Esophagus squamous epithelium (tissue), 5 donors: ENCODE results near the gene IL17RD. TPM values are rescaled to one million over a fixed set of nuclear protein-coding genes. Genes with fewer than 3 reads are reported as not detected.
"Not testable (repeated sequence)": the region's sequence is repeated elsewhere in the genome, so short reads cannot be mapped to it uniquely, and the experiment has no call there.

Experiments used
- DNase-seq: peaks from one replicate; lab custom pipeline; 2025; lab: John Stamatoyannopoulos, UW
- H3K27ac ChIP-seq, 4 donors: fragments of 200-600 bp; sonication (generic); one replicate each; pipeline ENCODE4 v1.5.1; 2016 to 2019; ENCODE audit warnings: mild to moderate bottlenecking in 1 of 4
- H3K27me3 ChIP-seq, 4 donors: fragments of 200-600 bp; sonication (generic); 1 replicate in 3 of 4; 2 replicates in 1 of 4; pipeline versions ENCODE4 v1.5.1 to v1.6.0; 2017 to 2021; ENCODE audit warnings: antibody characterized with exemption in 1 of 4
- H3K36me3 ChIP-seq, 3 donors: fragments of 200-600 bp; sonication (generic); one replicate each; pipeline ENCODE4 v1.5.1; 2016 to 2019
- H3K4me1 ChIP-seq, 3 donors: fragments of 200-600 bp; sonication (generic); one replicate each; pipeline ENCODE4 v1.5.1; 2017 to 2019
- H3K4me3 ChIP-seq, 4 donors: fragments of 200-600 bp; sonication (generic); 1 replicate in 3 of 4; 2 replicates in 1 of 4; pipeline ENCODE4 v1.5.1; 2016 to 2019; ENCODE audit warnings: mild to moderate bottlenecking in 2 of 4, moderate library complexity in 1 of 4
- H3K9me3 ChIP-seq, 3 donors: fragments of 200-600 bp; sonication (generic); one replicate each; pipeline ENCODE4 v1.5.1; 2016 to 2019
- POLR2A ChIP-seq, 4 donors: fragments of 450-650 bp; IDR thresholded peaks; one replicate each; pipeline ENCODE4 v1.6.1; 2017; ENCODE audit warnings: antibody characterized with exemption in 4 of 4, mild to moderate bottlenecking in 4 of 4, moderate library complexity in 3 of 4
- WGBS, 2 donors: methylation state at CpG; one replicate each; pipeline ENCODE4 v1.1.5; 2018; 5-methylcytosine and 5-hydroxymethylcytosine counted together
- intact Hi-C: fragments of 100-400 bp; cut with DNase I; formaldehyde crosslinking; loops from one replicate; pipeline ENCODE4 v1.15.0; 2022
- total RNA-seq, 4 donors: library from RNA; depleted of rRNA; stranded (reverse); fragments of >200 nt; gene quantifications; one replicate each; pipeline ENCODE4 v1.1.0, GENCODE V29; 2016
- TF ChIP-seq, protein P1 (sequence below), 6 experiments: fragments of 450-650 bp in 4 of 6; fragments of 200-600 bp in 2 of 6; sonication (generic) in 2 of 6; IDR thresholded peaks; one replicate each; pipeline ENCODE4 v1.5.1; 2016 to 2019; ENCODE audit warnings: antibody characterized with exemption in 6 of 6, mild to moderate bottlenecking in 4 of 6, moderate library complexity in 4 of 6
- donor health status: DM: yes; HTN: yes; CAD: no.

The IL17RD gene
- total RNA-seq, 4 donors from 2014 or later, result 4.4 to 10.4 (median 5.1) TPM

GRCh38 chr3:57085211-57085610 lies 79.9 kb downstream of the IL17RD start:
- H3K9me3 ChIP-seq, result no peaks in the 10 kb centered on the region
- H3K36me3 ChIP-seq, result no peaks in the 10 kb centered on the region
- peaks cover 9 to 30% (median 15%) of the 10 kb centered on the region in 3 donors for H3K4me1 ChIP-seq
- 49 to 66% methylated on average over 4 of the region's 4 CpGs for WGBS, 2 donors
- no peaks in the 10 kb centered on the region for H3K27me3 ChIP-seq
- no peak overlapping the region for H3K4me3 ChIP-seq
- TF ChIP-seq POLR2A (IDR thresholded peaks at IDR 0.05), result no peak
- TF ChIP-seq, protein P1, sequence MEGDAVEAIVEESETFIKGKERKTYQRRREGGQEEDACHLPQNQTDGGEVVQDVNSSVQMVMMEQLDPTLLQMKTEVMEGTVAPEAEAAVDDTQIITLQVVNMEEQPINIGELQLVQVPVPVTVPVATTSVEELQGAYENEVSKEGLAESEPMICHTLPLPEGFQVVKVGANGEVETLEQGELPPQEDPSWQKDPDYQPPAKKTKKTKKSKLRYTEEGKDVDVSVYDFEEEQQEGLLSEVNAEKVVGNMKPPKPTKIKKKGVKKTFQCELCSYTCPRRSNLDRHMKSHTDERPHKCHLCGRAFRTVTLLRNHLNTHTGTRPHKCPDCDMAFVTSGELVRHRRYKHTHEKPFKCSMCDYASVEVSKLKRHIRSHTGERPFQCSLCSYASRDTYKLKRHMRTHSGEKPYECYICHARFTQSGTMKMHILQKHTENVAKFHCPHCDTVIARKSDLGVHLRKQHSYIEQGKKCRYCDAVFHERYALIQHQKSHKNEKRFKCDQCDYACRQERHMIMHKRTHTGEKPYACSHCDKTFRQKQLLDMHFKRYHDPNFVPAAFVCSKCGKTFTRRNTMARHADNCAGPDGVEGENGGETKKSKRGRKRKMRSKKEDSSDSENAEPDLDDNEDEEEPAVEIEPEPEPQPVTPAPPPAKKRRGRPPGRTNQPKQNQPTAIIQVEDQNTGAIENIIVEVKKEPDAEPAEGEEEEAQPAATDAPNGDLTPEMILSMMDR (IDR thresholded peaks at IDR 0.05), result no peak
- H3K27ac ChIP-seq, result no peak overlapping the region
- intact Hi-C loops, result no loop called here
- DNase-seq, result no peak

- DNase-seq, H3K9me3 ChIP-seq, H3K27me3 ChIP-seq, H3K4me3 ChIP-seq, H3K36me3 ChIP-seq, intact Hi-C loops: not testable (repeated sequence)
- H3K27ac ChIP-seq, result peak overlapping the region; percentile 56 to 71 (median 60)
- H3K4me1 ChIP-seq, result peaks cover 20 to 45% (median 23%) of the 10 kb centered on the region in 3 donors
- 55 to 92% methylated on average over 4 to 13 of the region's 16 CpGs for WGBS, 2 donors
Observed at GRCh38 chr3:57083266-57083995, 81.7 kb downstream of the IL17RD start.

GRCh38 chr3:57082481-57082880 lies 82.7 kb downstream of the IL17RD start:
- 93 to 96% methylated on average over 6 of the region's 6 CpGs for WGBS, 2 donors
- Histone ChIP-seq H3K27ac (no peak overlapping the region), H3K36me3 (no peaks in the 10 kb centered on the region), H3K4me3 (no peak overlapping the region), H3K4me1 (peaks cover 20 to 54% (median 31%) of the 10 kb centered on the region in 3 donors), H3K27me3 (peaks cover 0 to 3% (median 0%) of the 10 kb centered on the region in 4 donors), H3K9me3 (no peaks in the 10 kb centered on the region)
- DNase-seq, result no peak
- intact Hi-C loops, result no loop called here
- no peak for TF ChIP-seq POLR2A (IDR thresholded peaks at IDR 0.05)
- TF ChIP-seq, protein P1 (IDR thresholded peaks at IDR 0.05), result no peak

- WGBS, 2 donors, result 70 to 89% methylated on average over 2 to 3 of the region's 3 CpGs
- no peak overlapping the region for H3K4me3 ChIP-seq
- intact Hi-C loops, result no loop called here
- peaks cover 26 to 67% (median 31%) of the 10 kb centered on the region in 3 donors for H3K4me1 ChIP-seq
- no peaks in the 10 kb centered on the region for H3K36me3 ChIP-seq
- no peaks in the 10 kb centered on the region for H3K9me3 ChIP-seq
- peaks cover 0 to 3% (median 0%) of the 10 kb centered on the region in 4 donors for H3K27me3 ChIP-seq
- no peak for DNase-seq
- no peak overlapping the region for H3K27ac ChIP-seq
- TF ChIP-seq POLR2A (IDR thresholded peaks at IDR 0.05), result no peak
- TF ChIP-seq, protein P1 (IDR thresholded peaks at IDR 0.05), result no peak
Observed at GRCh38 chr3:57081173-57081572, 84.0 kb downstream of the IL17RD start.

DNA sequence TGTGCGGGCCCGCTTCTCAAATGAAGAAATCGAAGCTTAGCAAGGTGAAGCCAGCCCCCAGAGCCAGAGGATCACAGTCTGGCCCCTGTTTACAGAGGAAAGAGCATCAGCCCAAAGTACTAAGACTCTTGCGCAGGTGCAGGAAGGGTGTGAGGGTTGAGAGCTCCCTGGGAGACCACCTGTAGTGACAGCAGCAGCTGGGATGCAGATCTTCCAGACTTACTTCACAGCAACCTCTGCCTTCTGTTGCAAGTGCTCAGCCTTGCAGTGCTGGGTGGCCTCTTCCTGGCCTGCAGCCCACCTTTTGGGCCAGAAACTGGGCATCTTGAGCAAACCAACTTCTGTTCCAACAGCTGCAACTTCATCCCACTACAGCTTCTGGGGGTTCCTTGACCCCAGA lies 85.0 kb downstream of the IL17RD start:
- TF ChIP-seq, protein P1 (IDR thresholded peaks at IDR 0.05), result no peak
- TF ChIP-seq POLR2A (IDR thresholded peaks at IDR 0.05), result no peak
- H3K9me3 ChIP-seq, result no peaks in the 10 kb centered on the region
- H3K27me3 ChIP-seq, result peaks cover 0 to 3% (median 0%) of the 10 kb centered on the region in 4 donors
- no peak overlapping the region for H3K27ac ChIP-seq
- H3K4me3 ChIP-seq, result no peak overlapping the region
- DNase-seq, result no peak
- 91 to 92% methylated on average over 4 of the region's 4 CpGs for WGBS, 2 donors
- H3K36me3 ChIP-seq, result peaks cover 0 to 4% (median 0%) of the 10 kb centered on the region in 3 donors
- intact Hi-C loops, result no loop called here
- peaks cover 26 to 72% (median 29%) of the 10 kb centered on the region in 3 donors for H3K4me1 ChIP-seq
